Ishikawa (cell line): ENCODE measurements around the gene MSH5.

Experiments used
- CEBPB ChIP-seq: IDR thresholded peaks from 2 replicates; pipeline ENCODE4 v1.6.1; 2012
- EP300 ChIP-seq: IDR thresholded peaks from 2 replicates; pipeline ENCODE4 v1.6.1; 2012; ENCODE audit warnings: borderline replicate concordance
- FOXM1 ChIP-seq: IDR thresholded peaks from 2 replicates; pipeline ENCODE4 v1.6.1; 2012; ENCODE audit warnings: low read depth, borderline replicate concordance
- RAD21 ChIP-seq: IDR thresholded peaks from 2 replicates; pipeline ENCODE4 v1.6.1; 2012; ENCODE audit warnings: low read depth
- REST ChIP-seq: IDR thresholded peaks from 2 replicates; pipeline ENCODE4 v1.6.1; 2012; ENCODE audit warnings: low read depth, mild to moderate bottlenecking
- TAF1 ChIP-seq: IDR thresholded peaks from 2 replicates; pipeline ENCODE4 v1.6.1; 2012; ENCODE audit warnings: low read depth, mild to moderate bottlenecking
- TCF12 ChIP-seq: IDR thresholded peaks from 2 replicates; pipeline ENCODE4 v1.6.1; 2012; ENCODE audit warnings: low read depth
- TEAD4 ChIP-seq: IDR thresholded peaks from 2 replicates; pipeline ENCODE4 v1.6.1; 2012
- YY1 ChIP-seq: IDR thresholded peaks from 2 replicates; pipeline ENCODE4 v1.6.1; 2012; ENCODE audit warnings: low read depth
- TF ChIP-seq, protein P1 (sequence below): IDR thresholded peaks from 2 replicates; pipeline ENCODE4 v1.6.1; 2012
- TF ChIP-seq, protein P2 (sequence below): IDR thresholded peaks from 2 replicates; pipeline ENCODE4 v1.6.1; 2012

DNA sequence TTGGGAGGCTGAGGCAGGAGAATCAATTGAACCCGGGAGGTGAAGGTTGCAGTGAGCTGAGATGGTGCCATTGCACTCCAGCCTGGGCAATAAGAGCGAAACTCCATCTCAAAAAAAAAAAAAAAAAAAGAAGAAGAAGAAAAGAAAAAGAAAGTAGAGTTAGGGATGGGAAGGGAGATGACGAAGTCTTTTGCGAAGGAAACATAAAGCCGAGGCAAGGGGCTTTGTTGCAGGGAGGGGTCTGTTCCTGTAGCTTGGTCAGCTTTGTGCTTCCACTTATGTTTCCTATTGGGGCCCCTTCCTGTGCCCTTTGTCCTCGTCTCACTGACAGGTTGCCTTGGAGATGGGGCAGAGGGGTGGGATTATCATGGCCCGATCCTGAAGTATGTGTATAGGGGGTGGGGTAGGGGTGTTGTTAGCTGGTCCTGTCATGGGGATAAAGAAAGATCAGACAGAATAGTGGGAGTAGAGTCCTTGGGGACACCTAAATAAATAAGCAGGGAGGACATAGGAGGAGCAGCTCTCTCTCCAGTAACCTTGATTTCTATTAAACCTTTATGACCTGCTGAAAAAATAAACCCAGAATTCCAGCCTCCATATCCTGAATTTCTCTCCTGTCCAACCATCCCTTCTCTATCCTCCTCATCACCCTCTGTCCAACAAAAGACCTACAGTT is 2.4 kb upstream of the MSH5 start:
- TF ChIP-seq CEBPB (no peak), RAD21 (no peak), TCF12 (no peak), TEAD4 (no peak), YY1 (no peak), FOXM1 (no peak), REST (no peak), EP300 (no peak), TAF1 (no peak)
- TF ChIP-seq, protein P1, sequence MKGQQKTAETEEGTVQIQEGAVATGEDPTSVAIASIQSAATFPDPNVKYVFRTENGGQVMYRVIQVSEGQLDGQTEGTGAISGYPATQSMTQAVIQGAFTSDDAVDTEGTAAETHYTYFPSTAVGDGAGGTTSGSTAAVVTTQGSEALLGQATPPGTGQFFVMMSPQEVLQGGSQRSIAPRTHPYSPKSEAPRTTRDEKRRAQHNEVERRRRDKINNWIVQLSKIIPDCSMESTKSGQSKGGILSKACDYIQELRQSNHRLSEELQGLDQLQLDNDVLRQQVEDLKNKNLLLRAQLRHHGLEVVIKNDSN: no peak
- TF ChIP-seq, protein P2, sequence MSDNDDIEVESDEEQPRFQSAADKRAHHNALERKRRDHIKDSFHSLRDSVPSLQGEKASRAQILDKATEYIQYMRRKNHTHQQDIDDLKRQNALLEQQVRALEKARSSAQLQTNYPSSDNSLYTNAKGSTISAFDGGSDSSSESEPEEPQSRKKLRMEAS: no peak
